Muscle layer of colon (tissue), 2 donors: ENCODE data around the gene C5orf63.
"Not testable (repeated sequence)": the region's sequence is repeated elsewhere in the genome, so short reads cannot be mapped to it uniquely, and the experiment has no call there.

Experiments
- H3K27ac ChIP-seq: one replicate; pipeline ENCODE4 v1.7.0; 2013; ENCODE audit warnings: low read depth, mild to moderate bottlenecking, low read length, moderate library complexity
- H3K27me3 ChIP-seq, 2 donors: one replicate each; pipeline ENCODE4 v1.7.0; 2013; ENCODE audit warnings: low read length in 2 of 2, mild to moderate bottlenecking in 2 of 2; ENCODE audit not compliant: insufficient read depth in 2 of 2, control insufficient read depth in 1 of 2
- H3K36me3 ChIP-seq: one replicate; pipeline ENCODE4 v1.7.0; 2013; ENCODE audit warnings: mild to moderate bottlenecking, low read length; ENCODE audit not compliant: insufficient read depth
- H3K4me1 ChIP-seq: one replicate; pipeline ENCODE4 v1.7.0; 2013; ENCODE audit warnings: mild to moderate bottlenecking, low read length; ENCODE audit not compliant: insufficient read depth
- H3K4me3 ChIP-seq, 2 donors: one replicate each; pipeline ENCODE4 v1.7.0; 2013; ENCODE audit warnings: low read length in 2 of 2, low read depth in 1 of 2, mild to moderate bottlenecking in 1 of 2, moderate library complexity in 1 of 2
- H3K9ac ChIP-seq: one replicate; pipeline ENCODE4 v1.7.0; 2013; ENCODE audit warnings: low read length
- H3K9me3 ChIP-seq: one replicate; pipeline ENCODE4 v1.7.0; 2013; ENCODE audit warnings: mild to moderate bottlenecking, low read length
- donor health status: abdominal sarcoma.
- donor health status: Adenocarcinoma of cecum.

C5orf63 gene

GRCh38 chr5:127028822-127029457 lies 44.4 kb downstream of the C5orf63 start:
- Histone ChIP-seq H3K9me3 (no peaks in the 10 kb centered on the region), H3K4me1 (no peaks in the 10 kb centered on the region), H3K27ac (no peak overlapping the region), H3K27me3 (peaks cover 0 to 8% of the 10 kb centered on the region in 2 donors), H3K4me3 (peak overlapping the region; percentile 65 to 75), H3K36me3 (no peaks in the 10 kb centered on the region), H3K9ac (no peak overlapping the region)

GRCh38 chr5:127027539-127027938 lies 45.8 kb downstream of the C5orf63 start:
- H3K36me3 ChIP-seq = no peaks in the 10 kb centered on the region
- peaks cover 0 to 8% of the 10 kb centered on the region in 2 donors for H3K27me3 ChIP-seq
- H3K9me3 ChIP-seq = no peaks in the 10 kb centered on the region
- H3K9ac ChIP-seq = no peak overlapping the region
- H3K4me1 ChIP-seq = no peaks in the 10 kb centered on the region
- H3K27ac ChIP-seq = no peak overlapping the region
- no peak overlapping the region for H3K4me3 ChIP-seq

DNA sequence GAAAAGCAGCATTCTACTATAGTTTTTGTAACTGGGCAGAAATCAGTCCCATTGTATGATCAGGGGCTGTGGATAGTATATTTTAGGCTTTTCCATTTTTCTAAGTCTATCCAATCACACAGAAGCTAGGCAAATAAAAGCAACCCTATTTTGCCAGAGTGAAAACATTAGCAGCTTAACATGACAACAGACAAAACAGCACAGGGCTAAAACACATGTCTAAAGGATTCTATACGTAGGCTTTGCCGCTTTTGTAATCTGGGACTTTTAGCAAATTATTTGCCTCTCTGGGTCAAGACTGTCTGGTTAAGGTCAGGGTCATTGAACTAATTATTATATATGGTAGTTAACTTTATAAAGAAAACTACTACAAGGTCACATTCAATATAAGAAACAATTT lies 47.1 kb downstream of the C5orf63 start:
- Histone ChIP-seq H3K36me3 (no peaks in the 10 kb centered on the region), H3K4me1 (no peaks in the 10 kb centered on the region), H3K9ac (no peak overlapping the region), H3K4me3 (no peak overlapping the region), H3K27me3 (no peaks in the 10 kb centered on the region), H3K27ac (no peak overlapping the region), H3K9me3 (no peaks in the 10 kb centered on the region)

DNA sequence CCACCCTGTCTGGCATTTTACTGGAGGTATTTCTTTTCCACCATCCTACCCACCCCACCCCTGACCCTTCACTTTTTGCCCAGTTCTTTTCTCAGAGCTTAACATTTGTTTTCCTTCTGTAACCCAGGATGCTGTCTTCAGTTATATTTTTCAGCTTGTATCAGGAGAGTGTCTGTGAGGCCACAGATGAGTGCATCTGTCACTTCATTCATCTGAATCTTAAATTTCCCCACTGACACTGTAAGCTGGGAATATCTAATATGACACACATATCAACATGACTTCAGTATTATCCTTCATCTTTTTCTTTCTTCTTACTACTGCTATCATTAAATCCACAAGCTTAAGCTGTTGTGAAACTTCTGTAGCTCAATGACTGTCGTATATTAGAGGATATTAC lies 47.8 kb downstream of the C5orf63 start:
- Histone ChIP-seq H3K27ac (no peak overlapping the region), H3K4me1 (no peaks in the 10 kb centered on the region), H3K36me3 (no peaks in the 10 kb centered on the region), H3K27me3 (no peaks in the 10 kb centered on the region), H3K9me3 (no peaks in the 10 kb centered on the region), H3K4me3 (no peak overlapping the region), H3K9ac (no peak overlapping the region)

DNA sequence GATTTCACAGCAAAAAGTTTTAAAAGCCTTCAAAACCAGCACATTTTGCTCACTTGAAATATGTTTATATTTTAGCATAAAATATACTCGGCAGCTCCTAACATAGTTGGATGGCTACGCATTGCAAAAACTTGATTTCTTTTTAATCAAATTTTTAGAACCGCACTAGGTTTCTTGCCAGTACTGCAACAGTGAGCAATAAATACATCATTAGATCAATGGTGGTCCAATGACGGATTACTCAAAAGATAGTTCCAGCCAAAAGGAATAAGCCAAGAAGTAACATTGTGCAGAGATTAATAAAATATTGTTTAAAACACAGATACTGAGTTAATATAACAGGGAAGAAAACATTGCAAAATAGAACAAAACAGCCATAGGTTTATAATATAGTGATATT lies 48.5 kb downstream of the C5orf63 start:
- Histone ChIP-seq H3K27me3 (no peaks in the 10 kb centered on the region), H3K36me3 (no peaks in the 10 kb centered on the region), H3K4me3 (no peak overlapping the region), H3K9ac (no peak overlapping the region), H3K27ac (no peak overlapping the region), H3K4me1 (no peaks in the 10 kb centered on the region), H3K9me3 (no peaks in the 10 kb centered on the region)

DNA sequence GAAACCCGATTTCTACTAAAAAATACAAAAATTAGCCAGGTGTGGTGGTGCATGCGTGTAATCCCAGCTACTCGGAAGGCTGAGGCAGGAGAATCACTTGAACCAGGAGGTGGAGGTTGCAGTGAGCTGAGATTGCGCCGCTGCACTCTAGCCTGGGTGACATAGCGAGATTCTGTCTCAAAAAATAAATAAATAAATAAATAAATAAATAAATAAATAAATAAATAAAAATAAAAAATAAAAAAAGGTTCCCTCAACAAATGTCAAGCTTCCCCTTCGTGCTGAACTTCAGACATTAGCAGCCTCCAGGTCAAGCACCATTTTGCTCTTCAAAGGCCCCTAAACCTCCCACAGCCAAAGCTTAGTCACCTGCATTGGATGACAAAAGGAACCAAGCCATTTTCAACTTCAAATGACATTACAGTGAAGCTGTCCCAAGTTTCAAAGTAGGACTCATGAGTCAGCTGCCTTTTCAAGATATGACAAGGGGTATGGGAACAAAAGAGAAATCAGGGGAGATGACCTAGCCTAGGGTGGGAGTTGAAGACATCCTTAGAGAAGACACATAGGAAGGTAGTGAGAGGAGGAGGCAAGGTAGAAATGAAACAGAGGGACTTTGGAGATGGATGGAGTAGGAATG lies 49.6 kb downstream of the C5orf63 start:
- H3K4me1 ChIP-seq, H3K4me3 ChIP-seq, H3K36me3 ChIP-seq, H3K9ac ChIP-seq, H3K27me3 ChIP-seq, H3K9me3 ChIP-seq, H3K27ac ChIP-seq: not testable (repeated sequence)

DNA sequence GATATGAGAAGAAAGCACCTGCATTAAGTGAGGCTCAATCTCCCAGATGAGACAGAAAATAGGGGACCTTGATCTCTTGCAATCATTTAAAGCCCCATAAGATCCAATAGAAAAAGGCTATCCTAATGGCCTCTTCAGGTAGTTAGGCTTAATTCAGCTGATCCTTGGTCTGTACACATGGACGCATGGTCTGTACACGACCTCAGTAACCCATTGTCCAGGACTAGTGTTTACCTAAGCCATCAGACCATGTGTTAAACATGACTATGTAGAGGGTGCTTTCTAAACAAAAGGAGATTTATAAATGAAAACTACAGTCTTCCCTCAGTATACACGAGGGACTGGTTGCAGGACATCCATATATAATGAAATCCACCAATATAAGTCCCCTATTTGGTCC lies 50.5 kb downstream of the C5orf63 start:
- H3K4me1 ChIP-seq = no peaks in the 10 kb centered on the region
- no peaks in the 10 kb centered on the region for H3K36me3 ChIP-seq
- H3K9me3 ChIP-seq = no peaks in the 10 kb centered on the region
- H3K4me3 ChIP-seq = no peak overlapping the region
- H3K27me3 ChIP-seq = no peaks in the 10 kb centered on the region
- no peak overlapping the region for H3K9ac ChIP-seq
- H3K27ac ChIP-seq = no peak overlapping the region

- H3K27ac ChIP-seq = no peak overlapping the region
- no peaks in the 10 kb centered on the region for H3K27me3 ChIP-seq
- H3K4me3 ChIP-seq = no peak overlapping the region
- H3K9ac ChIP-seq = no peak overlapping the region
- H3K36me3 ChIP-seq = no peaks in the 10 kb centered on the region
- H3K9me3 ChIP-seq = no peaks in the 10 kb centered on the region
- no peaks in the 10 kb centered on the region for H3K4me1 ChIP-seq
Measured at GRCh38 chr5:127019928-127020327, 53.4 kb downstream of the C5orf63 start.

- H3K4me3 ChIP-seq, H3K27me3 ChIP-seq, H3K9me3 ChIP-seq, H3K9ac ChIP-seq, H3K27ac ChIP-seq, H3K4me1 ChIP-seq, H3K36me3 ChIP-seq: not testable (repeated sequence)
Measured at GRCh38 chr5:127016722-127017121, 56.6 kb downstream of the C5orf63 start.

GRCh38 chr5:127015716-127016115 lies 57.6 kb downstream of the C5orf63 start:
- Histone ChIP-seq H3K4me1 (no peaks in the 10 kb centered on the region), H3K27ac (no peak overlapping the region), H3K4me3 (no peak overlapping the region), H3K9ac (no peak overlapping the region), H3K36me3 (no peaks in the 10 kb centered on the region), H3K9me3 (no peaks in the 10 kb centered on the region), H3K27me3 (no peaks in the 10 kb centered on the region)

GRCh38 chr5:127014573-127014972 lies 58.7 kb downstream of the C5orf63 start:
- Histone ChIP-seq H3K36me3 (no peaks in the 10 kb centered on the region), H3K4me3 (no peak overlapping the region), H3K27me3 (no peaks in the 10 kb centered on the region), H3K27ac (no peak overlapping the region), H3K9ac (no peak overlapping the region), H3K9me3 (no peaks in the 10 kb centered on the region), H3K4me1 (peaks cover 5% of the 10 kb centered on the region)

DNA sequence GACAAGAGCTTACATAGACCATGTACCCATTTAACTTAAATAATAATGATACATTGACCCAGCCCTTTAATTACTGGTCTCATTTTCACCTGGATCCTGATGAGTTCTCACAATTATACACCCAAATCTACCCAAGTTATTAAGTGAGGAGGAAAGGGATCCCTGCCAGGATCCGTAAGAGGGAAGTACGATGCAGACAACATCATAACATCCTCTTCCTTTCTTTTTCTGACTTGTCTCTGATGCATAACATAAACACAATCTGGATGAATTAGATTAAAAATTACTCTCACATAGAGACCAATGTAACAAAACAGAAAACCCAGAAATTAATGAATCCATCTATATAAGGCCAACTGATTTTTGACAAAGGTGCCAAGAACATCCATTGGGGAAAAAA lies 59.9 kb downstream of the C5orf63 start:
- Histone ChIP-seq H3K36me3 (no peaks in the 10 kb centered on the region), H3K27me3 (no peaks in the 10 kb centered on the region), H3K4me1 (peaks cover 5% of the 10 kb centered on the region), H3K27ac (no peak overlapping the region), H3K9me3 (no peaks in the 10 kb centered on the region), H3K4me3 (no peak overlapping the region), H3K9ac (no peak overlapping the region)
